Fibroblast of mammary gland (primary cell): Measurements from ENCODE around the gene BDKRB2.

ENCODE experiments used
- DNase-seq: peaks from one replicate; pipeline ENCODE4 v3.0.0-alpha.2; 2010; ENCODE audit warnings: low read depth
- H3K4me3 ChIP-seq: 2 replicates; pipeline ENCODE4 v1.5.1; 2011; ENCODE audit warnings: low read depth, mild to moderate bottlenecking, low read length, moderate library complexity; ENCODE audit not compliant: control insufficient read depth
- CTCF ChIP-seq: conservative IDR thresholded peaks from 2 replicates; pipeline ENCODE4 v1.5.1; 2011; ENCODE audit warnings: low read depth, low read length, inconsistent platforms; ENCODE audit not compliant: control insufficient read depth, insufficient read depth

BDKRB2 gene

GRCh38 chr14:96215452-96216244 is 11.0 kb downstream of the BDKRB2 start:
- H3K4me3 ChIP-seq = no peak overlapping the region
- no peak for DNase-seq
- TF ChIP-seq CTCF = no peak

GRCh38 chr14:96216627-96217026 is 12.0 kb downstream of the BDKRB2 start:
- H3K4me3 ChIP-seq = no peak overlapping the region
- no peak for TF ChIP-seq CTCF
- no peak for DNase-seq

GRCh38 chr14:96217376-96217913 is 12.8 kb downstream of the BDKRB2 start:
- no peak for TF ChIP-seq CTCF
- DNase-seq = no peak
- H3K4me3 ChIP-seq = no peak overlapping the region

DNA sequence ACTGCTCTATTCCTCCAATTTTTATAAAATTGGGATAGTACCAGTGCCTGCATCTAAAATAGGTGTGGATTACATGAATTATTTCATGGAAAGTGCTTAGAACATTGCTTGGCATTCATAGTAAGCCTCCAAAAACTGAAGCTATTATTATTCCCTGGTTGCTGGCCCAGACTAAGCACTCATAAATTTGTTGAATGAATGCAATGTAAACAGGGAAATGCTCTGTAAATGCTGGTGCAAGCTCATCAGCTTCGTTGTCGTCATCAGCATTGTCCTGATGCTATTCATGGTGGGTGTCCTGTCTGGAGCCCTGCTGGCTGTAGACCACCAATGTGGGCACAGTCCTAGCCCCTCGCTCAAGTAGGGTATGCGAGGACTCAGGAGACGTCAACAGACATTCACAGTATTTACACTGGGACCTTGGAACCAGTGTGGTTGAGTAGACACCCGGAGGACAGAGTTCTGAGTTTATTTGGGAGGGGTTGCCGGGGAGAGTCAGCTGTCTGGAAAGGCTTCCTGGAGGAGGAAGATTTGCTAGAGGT is 16.5 kb downstream of the BDKRB2 start:
- TF ChIP-seq CTCF = no peak
- no peak overlapping the region for H3K4me3 ChIP-seq
- DNase-seq = no peak

GRCh38 chr14:96221841-96222240 is 17.2 kb downstream of the BDKRB2 start:
- no peak overlapping the region for H3K4me3 ChIP-seq
- TF ChIP-seq CTCF = no peak
- no peak for DNase-seq

GRCh38 chr14:96224480-96225096 is 19.9 kb downstream of the BDKRB2 start:
- H3K4me3 ChIP-seq = no peak overlapping the region
- no peak for DNase-seq
- no peak for TF ChIP-seq CTCF
